HG02981 (cell line): ENCODE measurements around the gene RASSF4.
"Not testable (repeated sequence)": the region's sequence is repeated elsewhere in the genome, so short reads cannot be mapped to it uniquely, and the experiment has no call there.

ENCODE experiments used
- ATAC-seq: cut with Tn5 transposase; IDR thresholded peaks from one replicate; pipeline ENCODE4 v1.9.1; 2021; ENCODE audit warnings: mild to moderate bottlenecking, moderate library complexity; ENCODE audit not compliant: unreplicated experiment

The RASSF4 gene

GRCh38 chr10:45000752-45001380 is 41.3 kb downstream of the RASSF4 start, which contains the start of gene ZNF22:
Gene ZNF22 (plus strand): TSS chr10:45000923. CDS start chr10:45003369, 2,446 bp downstream.
- ATAC-seq: peak; percentile 55

- ATAC-seq: peak; percentile 79
These were observed 42.0 kb downstream of the RASSF4 start for GRCh38 chr10:45001381-45002148.

- no peak for ATAC-seq
These were observed 43.9 kb downstream of the RASSF4 start for GRCh38 chr10:45003432-45004000.

DNA sequence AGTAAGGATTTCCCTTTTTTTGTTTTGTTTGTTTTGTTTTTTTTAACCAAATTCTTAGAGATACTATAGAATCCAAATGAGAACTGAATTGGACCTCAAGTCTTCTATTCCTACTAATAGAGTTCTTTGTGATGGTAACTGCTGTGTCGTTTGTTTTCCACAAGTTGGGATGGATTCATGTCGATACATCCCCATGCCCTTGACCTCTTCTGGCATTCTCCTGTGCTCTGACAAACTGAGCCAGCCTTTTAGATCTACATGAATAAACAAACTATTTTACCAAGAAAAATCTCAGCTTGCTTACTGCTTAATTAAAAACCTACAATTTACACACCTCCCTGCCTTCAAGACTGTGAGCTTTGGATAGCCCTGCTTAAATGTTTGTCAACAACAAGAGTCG is 45.1 kb downstream of the RASSF4 start:
- no peak for ATAC-seq

DNA sequence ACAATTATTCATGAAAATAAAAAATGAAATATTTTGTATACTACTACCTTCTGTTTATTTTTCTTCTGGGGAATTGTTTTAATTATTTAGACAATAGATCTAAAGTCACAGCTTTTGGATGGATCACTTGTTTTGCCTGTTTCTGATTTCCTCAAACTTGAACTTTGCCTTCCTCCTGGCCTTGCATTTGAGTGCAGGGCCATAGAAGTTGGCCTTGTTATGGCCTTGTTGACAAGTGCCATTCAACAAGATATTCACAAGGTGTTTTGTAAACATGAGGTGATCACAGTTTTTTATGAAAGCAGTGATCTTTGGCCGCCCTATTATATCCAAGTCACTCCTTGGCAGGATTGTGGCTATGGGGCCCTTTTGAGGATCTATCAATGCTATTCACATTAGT is 45.7 kb downstream of the RASSF4 start:
- no peak for ATAC-seq

GRCh38 chr10:45006276-45007030 is 46.9 kb downstream of the RASSF4 start:
- ATAC-seq: no peak

GRCh38 chr10:45008524-45009161 is 49.0 kb downstream of the RASSF4 start:
- ATAC-seq: peak; percentile 86

- not testable (repeated sequence) for ATAC-seq
These were observed 55.0 kb downstream of the RASSF4 start for GRCh38 chr10:45014557-45014956.

DNA sequence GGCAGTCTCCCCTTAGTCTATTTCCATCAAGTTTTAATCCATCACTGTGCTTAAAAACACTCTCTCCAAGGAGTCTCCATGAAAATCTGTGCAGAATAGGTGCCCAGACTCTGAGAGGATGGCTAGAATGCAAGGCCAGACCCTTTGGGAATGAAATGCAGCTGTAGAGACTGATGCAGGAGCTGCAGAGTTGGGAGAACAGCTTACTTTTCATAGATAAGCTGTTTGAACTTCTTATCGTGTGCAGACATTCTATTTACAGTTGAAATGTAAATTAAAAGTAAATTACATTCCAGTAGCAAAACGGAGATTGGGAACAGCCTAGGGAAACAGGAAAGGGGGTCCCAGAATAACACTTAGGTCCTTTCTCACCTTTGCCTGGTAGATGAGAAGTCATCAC is 56.0 kb downstream of the RASSF4 start:
- ATAC-seq: no peak

DNA sequence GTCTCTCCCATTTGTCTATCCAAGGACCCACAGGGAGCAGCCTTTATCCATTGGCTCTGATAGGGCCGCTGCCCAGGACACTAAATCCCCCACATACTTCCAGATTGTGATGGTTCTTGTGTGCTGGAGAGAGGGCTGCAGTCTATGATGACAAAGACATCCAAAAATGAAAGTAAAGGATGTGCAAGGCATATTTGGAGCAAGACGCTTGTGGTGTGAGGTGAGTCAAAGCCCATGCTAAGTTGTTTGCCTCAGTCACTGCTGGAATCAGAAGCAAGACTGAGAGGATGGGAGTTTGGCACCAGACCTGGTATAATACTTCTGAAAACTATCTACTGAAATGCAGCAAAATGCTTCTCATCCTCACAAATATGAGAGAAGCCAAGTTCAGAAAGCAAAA is 63.8 kb downstream of the RASSF4 start:
- no peak for ATAC-seq

- no peak for ATAC-seq
These were observed 74.7 kb downstream of the RASSF4 start for GRCh38 chr10:45034301-45034700.

DNA sequence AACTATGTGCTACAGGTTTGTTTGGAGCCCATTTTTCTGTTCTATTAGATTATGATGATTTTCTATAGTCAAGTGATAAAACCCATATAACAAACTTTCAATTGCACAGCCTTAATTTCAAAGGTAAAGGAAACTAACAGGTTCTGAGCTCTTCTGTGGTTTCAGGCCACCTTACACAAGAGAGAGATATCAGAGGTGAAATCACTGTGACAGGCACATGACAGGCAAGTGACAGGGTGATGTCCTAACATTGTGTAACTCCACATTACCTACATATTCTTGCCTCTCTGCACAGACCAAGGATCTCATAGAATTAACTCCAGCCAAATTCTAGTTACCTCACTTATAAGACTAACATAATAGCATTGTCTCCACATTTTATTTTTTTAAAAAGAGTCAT is 76.1 kb downstream of the RASSF4 start:
- ATAC-seq: no peak

GRCh38 chr10:45040921-45041542 is 81.4 kb downstream of the RASSF4 start:
- no peak for ATAC-seq

- ATAC-seq: no peak
These were observed 84.7 kb downstream of the RASSF4 start for GRCh38 chr10:45044290-45044689.
